GM12875 (cell line): Measurements from ENCODE around the gene CASP12.

Experiments
- H3K4me3 ChIP-seq: one replicate; pipeline ENCODE4 v1.5.1; 2011; ENCODE audit warnings: low read depth, low read length, control low read depth
- TF ChIP-seq, protein P1 (sequence below): IDR thresholded peaks from 2 replicates; pipeline ENCODE4 v1.5.1; 2011; ENCODE audit warnings: low read depth, mild to moderate bottlenecking, control low read depth, inconsistent platforms, low read length, moderate library complexity, borderline replicate concordance; ENCODE audit not compliant: insufficient read depth

Gene CASP12

DNA sequence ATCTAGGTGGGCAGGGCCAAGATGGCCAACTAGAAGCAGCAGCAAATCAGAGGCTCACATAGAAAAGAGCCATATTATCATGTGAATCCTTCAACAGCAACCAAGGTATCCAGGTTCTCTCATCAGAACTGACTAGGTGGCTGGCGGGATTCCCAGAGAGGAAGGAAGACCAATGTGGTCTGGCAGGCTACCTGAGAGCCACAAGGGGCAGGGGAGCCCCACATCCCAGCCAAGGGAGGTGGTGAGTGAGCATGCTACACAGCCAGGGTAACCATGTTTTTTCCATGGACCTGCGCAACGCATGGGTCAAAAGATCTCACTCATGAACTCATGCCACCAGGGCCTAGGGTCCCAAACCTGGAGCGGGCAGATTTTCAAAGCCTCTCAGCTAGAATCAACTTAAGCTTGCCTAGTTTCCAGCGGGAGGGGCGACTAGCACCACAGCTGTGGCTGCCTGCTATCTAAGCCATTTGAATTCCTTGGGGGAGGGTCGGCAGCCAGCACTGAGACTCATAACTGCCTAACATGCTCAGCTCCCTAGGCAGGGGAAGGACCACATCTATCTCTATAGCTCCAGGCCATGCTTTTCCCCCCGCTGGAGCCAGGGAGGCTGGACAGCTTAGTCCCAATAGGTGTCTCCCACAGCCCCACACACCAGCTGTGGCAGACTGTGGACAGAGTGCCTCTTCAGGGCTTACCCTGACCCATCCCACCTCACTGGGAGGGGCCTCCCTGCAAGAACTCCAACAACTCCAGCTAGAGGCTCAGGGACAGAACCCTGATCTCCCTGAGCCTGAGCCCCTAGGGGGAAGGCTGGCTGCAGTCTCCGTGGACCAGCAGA lies 28.7 kb upstream of the CASP12 start:
- H3K4me3 ChIP-seq: no peak overlapping the region
- TF ChIP-seq, protein P1, sequence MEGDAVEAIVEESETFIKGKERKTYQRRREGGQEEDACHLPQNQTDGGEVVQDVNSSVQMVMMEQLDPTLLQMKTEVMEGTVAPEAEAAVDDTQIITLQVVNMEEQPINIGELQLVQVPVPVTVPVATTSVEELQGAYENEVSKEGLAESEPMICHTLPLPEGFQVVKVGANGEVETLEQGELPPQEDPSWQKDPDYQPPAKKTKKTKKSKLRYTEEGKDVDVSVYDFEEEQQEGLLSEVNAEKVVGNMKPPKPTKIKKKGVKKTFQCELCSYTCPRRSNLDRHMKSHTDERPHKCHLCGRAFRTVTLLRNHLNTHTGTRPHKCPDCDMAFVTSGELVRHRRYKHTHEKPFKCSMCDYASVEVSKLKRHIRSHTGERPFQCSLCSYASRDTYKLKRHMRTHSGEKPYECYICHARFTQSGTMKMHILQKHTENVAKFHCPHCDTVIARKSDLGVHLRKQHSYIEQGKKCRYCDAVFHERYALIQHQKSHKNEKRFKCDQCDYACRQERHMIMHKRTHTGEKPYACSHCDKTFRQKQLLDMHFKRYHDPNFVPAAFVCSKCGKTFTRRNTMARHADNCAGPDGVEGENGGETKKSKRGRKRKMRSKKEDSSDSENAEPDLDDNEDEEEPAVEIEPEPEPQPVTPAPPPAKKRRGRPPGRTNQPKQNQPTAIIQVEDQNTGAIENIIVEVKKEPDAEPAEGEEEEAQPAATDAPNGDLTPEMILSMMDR: no peak

DNA sequence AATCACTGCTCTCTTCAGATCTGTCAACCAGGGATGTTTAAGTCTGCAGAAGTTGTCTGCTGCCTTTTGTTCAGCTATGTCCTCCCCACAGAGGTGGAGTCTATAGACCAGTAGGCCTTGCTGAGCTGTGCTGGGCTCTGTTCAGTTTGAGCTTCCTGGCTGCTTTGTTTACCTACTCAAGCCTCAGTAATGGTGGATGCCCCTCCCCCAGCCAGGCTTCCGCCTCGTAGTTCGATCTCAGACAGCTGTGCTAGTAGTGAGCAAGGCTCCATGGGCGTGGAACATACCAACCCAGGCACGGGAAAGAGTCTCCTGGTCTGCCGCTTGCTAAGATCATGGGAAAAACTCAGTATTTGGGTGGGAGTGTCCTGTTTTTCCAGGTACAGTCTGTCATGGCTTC lies 27.6 kb upstream of the CASP12 start:
- TF ChIP-seq, protein P1: no peak
- no peak overlapping the region for H3K4me3 ChIP-seq

DNA sequence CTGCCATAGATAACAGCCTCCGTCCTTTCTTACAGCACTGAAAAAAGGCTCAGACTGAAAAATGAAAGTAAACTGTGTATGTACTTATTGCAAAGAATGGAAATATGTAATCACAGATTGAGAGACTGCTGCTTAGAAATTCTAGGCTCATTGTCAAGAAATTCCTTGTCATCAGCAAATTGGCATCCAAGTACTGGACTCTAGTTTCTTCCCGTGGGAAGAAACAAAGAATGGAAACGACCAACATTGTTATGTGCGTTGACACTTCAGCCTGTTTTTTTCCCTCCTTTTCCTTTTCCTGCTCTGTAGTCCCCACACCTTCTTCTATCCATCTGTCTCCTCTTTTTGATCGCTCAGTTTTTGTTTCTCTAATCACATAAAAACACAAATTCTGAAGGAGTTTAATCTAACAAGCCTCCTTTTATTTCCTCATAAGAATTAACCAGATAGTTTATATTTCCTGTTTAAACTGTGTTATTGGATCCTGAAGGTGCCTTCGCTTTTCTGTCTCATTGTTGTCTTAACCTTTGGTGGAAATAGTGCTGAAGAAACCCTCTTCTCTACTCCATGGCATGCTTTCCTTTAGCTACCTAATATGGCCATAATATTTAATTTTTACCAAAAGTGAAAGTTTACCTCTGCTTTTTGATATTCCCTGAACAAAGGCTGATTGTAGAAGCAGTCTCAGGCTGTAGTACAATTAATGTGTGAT lies 20.0 kb upstream of the CASP12 start:
- H3K4me3 ChIP-seq: no peak overlapping the region
- TF ChIP-seq, protein P1: no peak

DNA sequence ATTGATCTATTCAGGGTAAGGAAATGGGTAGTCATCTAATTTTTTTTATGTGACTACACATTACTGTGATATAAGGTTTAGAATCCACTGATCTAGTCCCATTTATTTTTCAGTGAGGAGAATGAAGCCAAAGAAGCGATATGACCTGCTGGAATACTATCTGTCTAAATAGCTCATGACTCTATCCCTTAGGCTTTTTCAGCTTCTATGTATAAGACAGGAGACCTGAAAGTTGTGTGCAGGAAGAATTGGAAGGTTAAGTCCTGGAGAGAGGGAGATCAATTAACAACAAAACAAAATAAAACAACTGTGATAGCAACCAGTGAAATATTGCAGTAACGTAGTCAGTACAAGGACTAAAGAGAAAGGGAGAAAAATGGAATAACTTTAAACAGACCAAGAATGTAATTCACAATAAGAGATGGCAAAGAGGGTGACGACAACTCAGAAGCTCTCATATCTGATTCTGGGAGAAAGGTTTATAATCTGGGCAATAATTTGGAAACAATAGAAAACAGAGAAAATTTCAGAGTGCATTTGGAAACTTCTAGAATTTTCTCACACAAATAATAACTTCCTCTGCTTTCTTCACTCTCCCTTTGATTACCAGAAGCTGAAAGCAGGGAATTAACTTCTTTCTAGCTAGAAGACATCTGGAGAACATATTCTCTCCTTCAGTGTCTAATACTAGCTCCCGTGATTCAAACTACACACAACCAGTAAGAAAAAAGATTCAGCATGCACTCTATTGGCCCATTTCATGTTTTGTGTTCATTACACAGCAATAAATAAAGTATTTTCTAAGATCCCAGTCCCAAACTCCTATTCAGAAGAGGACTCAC lies 19.2 kb upstream of the CASP12 start:
- TF ChIP-seq, protein P1: no peak
- H3K4me3 ChIP-seq: no peak overlapping the region

DNA sequence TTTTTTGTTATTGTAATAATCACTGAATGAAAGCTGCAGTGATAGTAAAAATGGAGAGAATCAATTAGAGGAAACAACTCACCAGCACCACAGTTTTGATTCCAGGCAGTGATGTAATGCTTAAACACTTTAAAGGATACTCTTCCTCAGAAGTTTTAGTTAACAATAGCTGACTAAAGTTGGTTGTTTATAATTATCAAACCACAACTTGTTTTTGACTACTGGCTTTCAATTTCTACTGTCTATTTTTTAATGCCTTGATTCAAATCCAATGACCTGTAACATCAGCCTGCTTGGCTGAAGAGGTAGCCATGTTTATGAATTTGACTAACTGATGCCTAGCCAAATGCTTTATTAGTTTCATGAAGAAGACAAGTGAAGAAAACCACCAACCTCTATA lies 18.2 kb upstream of the CASP12 start:
- TF ChIP-seq, protein P1: no peak
- H3K4me3 ChIP-seq: no peak overlapping the region

DNA sequence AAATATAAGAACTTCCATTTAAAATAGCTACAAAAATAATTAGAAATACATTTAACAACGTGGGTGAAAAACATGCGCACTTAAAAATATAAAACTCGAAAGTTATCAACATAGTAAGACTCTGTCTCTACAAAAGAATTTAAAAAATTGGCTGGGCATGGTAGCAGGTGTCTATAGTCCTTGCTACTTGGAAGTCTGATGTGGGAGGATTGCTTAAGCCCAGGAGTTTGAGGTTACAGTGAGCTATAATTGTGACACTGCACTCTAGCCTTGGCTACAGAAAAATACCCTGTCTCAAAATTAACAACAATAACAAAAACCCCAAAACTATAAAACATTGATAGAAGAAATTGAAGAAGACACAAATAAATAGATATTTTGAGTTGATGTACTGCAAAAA lies 13.8 kb upstream of the CASP12 start:
- H3K4me3 ChIP-seq: no peak overlapping the region
- TF ChIP-seq, protein P1: no peak
